Activated CD8-positive, alpha-beta memory T cell treated with anti-CD3 and anti-CD28 coated beads, Interleukin-2, amount 50 U/mL, for 24 hours (primary cell): ENCODE data around the gene PCGF5.

ENCODE experiments used
- DNase-seq: peaks from one replicate; pipeline ENCODE4 v3.0.0-alpha.2; 2020; ENCODE audit errors: extremely low read depth

PCGF5 gene

DNA sequence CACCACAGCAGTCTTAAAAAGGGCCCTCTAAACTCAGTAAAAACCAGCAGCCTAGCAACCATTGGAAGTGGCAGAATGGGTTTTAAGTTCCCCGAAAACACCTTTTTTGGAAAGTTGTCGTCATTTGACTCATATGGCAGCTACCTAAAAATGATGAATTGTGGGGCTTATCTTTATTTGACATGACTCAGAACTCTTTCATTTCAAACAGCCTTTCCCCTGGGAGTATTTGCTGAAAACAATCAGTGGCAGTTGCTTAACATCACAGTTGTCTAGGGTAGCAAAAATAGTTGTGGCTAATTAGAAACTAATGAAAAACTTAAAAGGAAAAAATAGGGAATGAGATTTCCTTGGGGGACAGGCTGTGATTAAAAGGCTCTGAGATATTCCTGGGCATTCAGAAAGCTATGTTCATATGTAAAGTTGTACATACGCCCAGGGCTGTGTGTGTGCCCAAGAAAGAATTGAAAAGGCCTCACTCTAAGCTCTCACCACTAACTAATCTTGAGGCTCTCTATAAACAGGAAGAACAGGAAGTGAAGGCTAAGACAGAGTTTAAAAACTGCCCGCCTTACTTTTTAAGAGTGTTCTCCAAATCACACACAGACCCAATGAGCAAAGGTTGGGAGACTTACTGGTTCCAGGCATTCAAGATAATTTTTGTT lies 108.0 kb downstream of the PCGF5 start:
- no peak for DNase-seq
